Measurements from ENCODE around the gene PPFIA1.
"Not testable (repeated sequence)": the region's sequence is repeated elsewhere in the genome, so short reads cannot be mapped to it uniquely, and the experiment has no call there.

PPFIA1 gene

GRCh38 chr11:70313945-70314344 is 43.5 kb downstream of the PPFIA1 start:
- Mint-ChIP-seq H3K4me1 (ENCODE audit: low read depth) (no peaks in the 10 kb centered on the region), H3K36me3 (ENCODE audit: low read depth) (peaks cover 4% of the 10 kb centered on the region), H3K4me3 (no peak overlapping the region), H3K27me3 (ENCODE audit: low read depth) (no peaks in the 10 kb centered on the region), H3K9me3 (no peaks in the 10 kb centered on the region), H3K27ac (no peak overlapping the region)
- DNase-seq (ENCODE audit: low spot score), result no peak

- Mint-ChIP-seq H3K4me1 (ENCODE audit: low read depth) (no peaks in the 10 kb centered on the region), H3K36me3 (ENCODE audit: low read depth) (peaks cover 4% of the 10 kb centered on the region), H3K9me3 (no peaks in the 10 kb centered on the region), H3K27me3 (ENCODE audit: low read depth) (no peaks in the 10 kb centered on the region), H3K4me3 (no peak overlapping the region), H3K27ac (no peak overlapping the region)
- DNase-seq (ENCODE audit: low spot score), result no peak
Measured at GRCh38 chr11:70314730-70315129, 44.2 kb downstream of the PPFIA1 start.

- H3K27ac Mint-ChIP-seq, result no peak overlapping the region
- peaks cover 2% of the 10 kb centered on the region for H3K36me3 Mint-ChIP-seq (ENCODE audit: low read depth)
- no peaks in the 10 kb centered on the region for H3K9me3 Mint-ChIP-seq
- no peaks in the 10 kb centered on the region for H3K27me3 Mint-ChIP-seq (ENCODE audit: low read depth)
- no peak overlapping the region for H3K4me3 Mint-ChIP-seq
- DNase-seq (ENCODE audit: low spot score), result no peak
- no peaks in the 10 kb centered on the region for H3K4me1 Mint-ChIP-seq (ENCODE audit: low read depth)
Measured at GRCh38 chr11:70315716-70316115, 45.2 kb downstream of the PPFIA1 start.

GRCh38 chr11:70317581-70318305 is 47.3 kb downstream of the PPFIA1 start:
- Mint-ChIP-seq H3K4me1 (ENCODE audit: low read depth) (no peaks in the 10 kb centered on the region), H3K36me3 (ENCODE audit: low read depth) (peaks cover 4% of the 10 kb centered on the region), H3K9me3 (no peaks in the 10 kb centered on the region), H3K27ac (no peak overlapping the region), H3K4me3 (no peak overlapping the region), H3K27me3 (ENCODE audit: low read depth) (no peaks in the 10 kb centered on the region)
- no peak for DNase-seq (ENCODE audit: low spot score)

GRCh38 chr11:70319396-70320076 is 49.0 kb downstream of the PPFIA1 start:
- no peaks in the 10 kb centered on the region for H3K4me1 Mint-ChIP-seq (ENCODE audit: low read depth)
- H3K27ac Mint-ChIP-seq, result no peak overlapping the region
- DNase-seq (ENCODE audit: low spot score), result no peak
- no peaks in the 10 kb centered on the region for H3K9me3 Mint-ChIP-seq
- H3K36me3 Mint-ChIP-seq (ENCODE audit: low read depth), result peaks cover 5% of the 10 kb centered on the region
- H3K27me3 Mint-ChIP-seq (ENCODE audit: low read depth), result no peaks in the 10 kb centered on the region
- no peak overlapping the region for H3K4me3 Mint-ChIP-seq

- H3K36me3 Mint-ChIP-seq (ENCODE audit: low read depth), result peaks cover 21% of the 10 kb centered on the region
- H3K27me3 Mint-ChIP-seq (ENCODE audit: low read depth), result no peaks in the 10 kb centered on the region
- DNase-seq (ENCODE audit: low spot score), result no peak
- no peak overlapping the region for H3K4me3 Mint-ChIP-seq
- no peaks in the 10 kb centered on the region for H3K9me3 Mint-ChIP-seq
- no peak overlapping the region for H3K27ac Mint-ChIP-seq
- H3K4me1 Mint-ChIP-seq (ENCODE audit: low read depth), result no peaks in the 10 kb centered on the region
Measured at GRCh38 chr11:70322666-70323065, 52.2 kb downstream of the PPFIA1 start.

GRCh38 chr11:70323806-70324205 is 53.3 kb downstream of the PPFIA1 start:
- Mint-ChIP-seq H3K9me3 (no peaks in the 10 kb centered on the region), H3K4me3 (no peak overlapping the region), H3K27ac (no peak overlapping the region), H3K36me3 (ENCODE audit: low read depth) (peaks cover 26% of the 10 kb centered on the region), H3K27me3 (ENCODE audit: low read depth) (no peaks in the 10 kb centered on the region), H3K4me1 (ENCODE audit: low read depth) (no peaks in the 10 kb centered on the region)
- no peak for DNase-seq (ENCODE audit: low spot score)

- no peaks in the 10 kb centered on the region for H3K4me1 Mint-ChIP-seq (ENCODE audit: low read depth)
- H3K27me3 Mint-ChIP-seq (ENCODE audit: low read depth), result no peaks in the 10 kb centered on the region
- DNase-seq (ENCODE audit: low spot score), result no peak
- H3K4me3 Mint-ChIP-seq, result no peak overlapping the region
- H3K27ac Mint-ChIP-seq, result no peak overlapping the region
- peaks cover 26% of the 10 kb centered on the region for H3K36me3 Mint-ChIP-seq (ENCODE audit: low read depth)
- no peaks in the 10 kb centered on the region for H3K9me3 Mint-ChIP-seq
Measured at GRCh38 chr11:70324376-70325115, 54.1 kb downstream of the PPFIA1 start.

GRCh38 chr11:70325824-70326223 is 55.3 kb downstream of the PPFIA1 start:
- no peak for DNase-seq (ENCODE audit: low spot score)
- no peaks in the 10 kb centered on the region for H3K4me1 Mint-ChIP-seq (ENCODE audit: low read depth)
- no peaks in the 10 kb centered on the region for H3K27me3 Mint-ChIP-seq (ENCODE audit: low read depth)
- H3K9me3 Mint-ChIP-seq, result no peaks in the 10 kb centered on the region
- peaks cover 30% of the 10 kb centered on the region for H3K36me3 Mint-ChIP-seq (ENCODE audit: low read depth)
- H3K27ac Mint-ChIP-seq, result no peak overlapping the region
- H3K4me3 Mint-ChIP-seq, result no peak overlapping the region

- no peaks in the 10 kb centered on the region for H3K4me1 Mint-ChIP-seq (ENCODE audit: low read depth)
- H3K36me3 Mint-ChIP-seq (ENCODE audit: low read depth), result peaks cover 30% of the 10 kb centered on the region
- no peaks in the 10 kb centered on the region for H3K27me3 Mint-ChIP-seq (ENCODE audit: low read depth)
- H3K27ac Mint-ChIP-seq, result no peak overlapping the region
- H3K4me3 Mint-ChIP-seq, result no peak overlapping the region
- H3K9me3 Mint-ChIP-seq, result no peaks in the 10 kb centered on the region
- DNase-seq (ENCODE audit: low spot score), result no peak
Measured at GRCh38 chr11:70326365-70326811, 55.9 kb downstream of the PPFIA1 start.

GRCh38 chr11:70326833-70327232 is 56.3 kb downstream of the PPFIA1 start:
- no peaks in the 10 kb centered on the region for H3K27me3 Mint-ChIP-seq (ENCODE audit: low read depth)
- H3K4me3 Mint-ChIP-seq, result no peak overlapping the region
- H3K9me3 Mint-ChIP-seq, result no peaks in the 10 kb centered on the region
- DNase-seq (ENCODE audit: low spot score), result no peak
- H3K36me3 Mint-ChIP-seq (ENCODE audit: low read depth), result peaks cover 28% of the 10 kb centered on the region
- H3K27ac Mint-ChIP-seq, result no peak overlapping the region
- H3K4me1 Mint-ChIP-seq (ENCODE audit: low read depth), result no peaks in the 10 kb centered on the region

GRCh38 chr11:70327717-70328116 is 57.2 kb downstream of the PPFIA1 start:
- Mint-ChIP-seq H3K36me3 (ENCODE audit: low read depth) (peaks cover 32% of the 10 kb centered on the region), H3K27me3 (ENCODE audit: low read depth) (no peaks in the 10 kb centered on the region), H3K9me3 (no peaks in the 10 kb centered on the region), H3K27ac (no peak overlapping the region), H3K4me3 (no peak overlapping the region), H3K4me1 (ENCODE audit: low read depth) (no peaks in the 10 kb centered on the region)
- no peak for DNase-seq (ENCODE audit: low spot score)

GRCh38 chr11:70328556-70328955 is 58.1 kb downstream of the PPFIA1 start:
- Mint-ChIP-seq H3K27me3 (ENCODE audit: low read depth) (no peaks in the 10 kb centered on the region), H3K27ac (no peak overlapping the region), H3K9me3 (no peaks in the 10 kb centered on the region), H3K36me3 (ENCODE audit: low read depth) (peaks cover 37% of the 10 kb centered on the region), H3K4me3 (no peak overlapping the region), H3K4me1 (ENCODE audit: low read depth) (no peaks in the 10 kb centered on the region)
- no peak for DNase-seq (ENCODE audit: low spot score)

- H3K36me3 Mint-ChIP-seq (ENCODE audit: low read depth), result peaks cover 40% of the 10 kb centered on the region
- not testable (repeated sequence) for H3K27me3 Mint-ChIP-seq (ENCODE audit: low read depth); H3K4me1 Mint-ChIP-seq (ENCODE audit: low read depth); H3K4me3 Mint-ChIP-seq; H3K9me3 Mint-ChIP-seq; H3K27ac Mint-ChIP-seq; DNase-seq (ENCODE audit: low spot score)
Measured at GRCh38 chr11:70331320-70331843, 60.9 kb downstream of the PPFIA1 start.
